Heart left ventricle (tissue), 13 donors: ENCODE data around the gene MUL1.

Experiments used
- CTCF ChIP-seq, 12 donors: fragments of 200-600 bp; sonication (generic) in 4 of 12; IDR thresholded peaks; one replicate each; pipeline versions ENCODE4 v1.5.0 to v1.8.0; 2018 to 2022; ENCODE audit warnings: antibody characterized with exemption in 12 of 12, mild to moderate bottlenecking in 5 of 12
- POLR2A ChIP-seq, 2 donors: fragments of 450-650 bp; IDR thresholded peaks; one replicate each; pipeline ENCODE4 v1.6.1; 2017; ENCODE audit warnings: antibody characterized with exemption in 2 of 2, mild to moderate bottlenecking in 2 of 2, moderate library complexity in 2 of 2
- donor health status: ischemic (EF 13 %, LVEDD 7.1; RV severe dilation, severe dysfunction).
- donor health status: DM: no; HTN: yes; CAD: no.
- donor health status: DM: no; HTN: no; CAD: no.
- donor health status: ischemic (EF 25% LVEDD 6.9; RV normal size, moderate dysfunction).
- donor health status: ischemic (EF 25% LVEDD 5.7; RV mildly dilated, moderate dysfunction).
- donor health status: ischemic (EF 35%, LVEDD 5.7; RV mildly dilated, moderate dysfunction).
- donor health status: nonischemic (EF 11% LVEDD 7.7; RV severe dilation, severe dysfunction).
- donor health status: DM: yes; HTN: yes; CAD: no.
- donor health status: PGD.
- donor health status: ischemic (EF 29% LVEDD 5.4; RV normal size, mild dysfunction).
- donor health status: nonischemic (EF 23%, LVEDD 6.1; RV moderate dilation, normal function).

GRCh38 chr1:20533635-20534034 lies 25.7 kb upstream of the MUL1 start:
- no peak for TF ChIP-seq CTCF (IDR thresholded peaks at IDR 0.05)
- no peak for TF ChIP-seq POLR2A (IDR thresholded peaks at IDR 0.05)
